HG02763 (cell line): ENCODE results near the gene WASHC3.
"Not testable (repeated sequence)": the region's sequence is repeated elsewhere in the genome, so short reads cannot be mapped to it uniquely, and the experiment has no call there.

Experiments
- ATAC-seq: cut with Tn5 transposase; IDR thresholded peaks from one replicate; pipeline ENCODE4 v1.9.1; 2021; ENCODE audit warnings: mild to moderate bottlenecking, moderate library complexity; ENCODE audit not compliant: unreplicated experiment

Gene WASHC3

GRCh38 chr12:102051431-102051965 is 10.3 kb downstream of the WASHC3 start:
- no peak for ATAC-seq

DNA sequence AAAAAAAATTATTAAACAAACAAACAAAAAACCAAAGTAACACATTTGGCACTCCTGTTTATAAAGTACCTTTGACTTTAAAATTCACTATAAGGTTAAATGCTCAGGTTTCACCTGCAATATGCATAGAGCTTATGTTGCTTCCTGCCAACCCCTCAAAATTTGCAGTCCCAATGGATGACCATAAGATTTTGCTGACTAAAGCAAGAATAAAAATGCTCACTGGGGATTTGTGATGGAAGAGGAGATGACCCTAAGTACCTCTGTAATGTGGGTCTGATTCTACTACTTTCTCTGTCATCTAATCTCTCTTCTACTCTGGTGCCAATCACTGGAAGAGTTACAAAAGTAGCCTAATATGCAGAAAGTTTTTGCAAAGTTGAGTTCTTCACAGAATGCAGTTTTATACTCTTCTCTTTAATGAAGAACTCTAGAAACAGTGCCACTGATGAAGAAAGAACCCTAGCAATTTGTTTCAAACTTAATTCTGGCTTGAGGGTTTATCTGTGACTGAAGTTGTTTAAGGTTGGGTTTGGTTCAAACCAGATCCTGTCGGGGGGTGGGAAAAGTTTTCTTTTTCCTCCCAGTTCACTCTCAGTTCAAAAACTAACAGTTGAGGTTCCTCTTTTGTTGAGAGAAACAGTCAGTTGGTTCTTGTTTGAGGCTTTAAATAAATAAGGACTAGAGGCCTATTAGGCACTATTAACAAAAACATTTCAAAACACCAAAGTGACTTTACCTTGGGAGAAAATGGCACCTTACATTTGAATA is 10.9 kb downstream of the WASHC3 start:
- ATAC-seq: no peak

DNA sequence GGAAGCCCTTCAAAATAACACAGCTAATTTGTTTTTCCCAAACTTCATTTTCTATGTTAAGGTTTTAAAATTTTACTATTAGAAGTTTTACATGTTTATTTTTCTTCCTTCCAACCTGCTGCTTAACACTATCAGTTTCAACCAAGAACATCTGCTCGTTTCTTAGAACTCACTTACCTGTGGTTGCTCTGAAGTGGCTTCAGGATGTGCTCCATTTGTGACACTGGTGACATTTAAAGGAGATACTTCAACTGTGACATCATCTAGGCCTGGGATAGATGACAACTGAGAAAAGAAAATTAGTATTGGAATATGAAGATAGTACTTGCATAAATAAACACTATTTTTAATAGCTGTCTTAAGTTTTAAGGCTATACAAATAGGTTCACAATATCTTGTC is 17.9 kb downstream of the WASHC3 start:
- peak; percentile 90 for ATAC-seq

DNA sequence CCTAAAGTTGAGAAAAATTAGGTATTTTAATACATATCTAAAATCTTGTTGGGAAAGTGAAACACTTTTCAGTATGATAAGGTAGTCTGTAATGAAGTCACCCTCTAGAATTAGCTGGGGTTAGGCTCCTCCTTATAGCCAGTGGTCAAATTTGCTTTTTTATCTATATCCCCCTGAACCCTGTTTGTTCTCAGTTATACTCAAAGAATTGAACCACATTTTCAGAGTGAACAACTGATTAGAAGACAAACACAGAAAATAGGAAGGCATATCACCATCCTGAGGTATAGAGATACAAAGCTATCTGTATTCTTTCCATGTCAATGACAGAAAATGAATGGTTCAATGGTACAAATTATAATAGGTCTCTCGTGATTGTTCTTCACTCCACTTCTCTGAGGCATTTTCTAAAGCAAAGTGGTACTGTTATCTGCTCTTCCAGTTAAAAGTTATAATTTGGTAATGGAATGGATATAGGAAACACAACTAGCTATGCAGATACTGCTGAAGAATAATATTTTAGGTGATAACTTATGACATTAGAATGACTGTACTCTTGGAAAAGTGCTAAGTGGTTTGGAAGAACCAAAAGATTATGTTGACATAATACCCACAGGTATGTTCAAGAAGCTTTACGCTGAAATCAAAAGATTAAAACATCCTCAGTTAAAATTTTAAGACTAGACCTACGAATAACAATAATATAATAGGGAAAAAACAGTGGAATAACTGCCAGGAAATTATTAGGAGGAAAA is 27.6 kb downstream of the WASHC3 start:
- no peak for ATAC-seq

DNA sequence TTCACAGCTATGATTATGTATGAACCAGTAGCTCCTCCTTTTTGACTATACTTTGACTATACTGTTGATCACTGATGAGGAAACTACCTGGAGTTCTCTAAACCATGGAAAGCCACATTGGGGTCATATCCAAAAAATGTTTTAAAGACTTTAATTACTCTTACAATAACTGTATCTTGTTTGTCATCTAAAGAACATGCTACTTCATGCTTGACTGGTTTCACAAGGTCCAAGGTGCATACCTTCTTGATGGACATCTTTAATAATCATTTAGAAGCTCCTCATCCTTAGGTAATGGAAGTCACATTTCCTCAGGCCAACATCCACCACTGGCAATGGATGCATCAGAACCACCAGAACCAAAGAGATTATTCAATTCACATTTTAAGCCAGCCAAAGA is 29.9 kb downstream of the WASHC3 start:
- ATAC-seq: no peak

- no peak for ATAC-seq
These were observed 32.6 kb downstream of the WASHC3 start for GRCh38 chr12:102029141-102029540.

- no peak for ATAC-seq
These were observed 35.1 kb downstream of the WASHC3 start for GRCh38 chr12:102026728-102027127.

GRCh38 chr12:102024765-102025164 is 37.0 kb downstream of the WASHC3 start:
- no peak for ATAC-seq

GRCh38 chr12:102023343-102023930 is 38.4 kb downstream of the WASHC3 start:
- ATAC-seq: no peak

DNA sequence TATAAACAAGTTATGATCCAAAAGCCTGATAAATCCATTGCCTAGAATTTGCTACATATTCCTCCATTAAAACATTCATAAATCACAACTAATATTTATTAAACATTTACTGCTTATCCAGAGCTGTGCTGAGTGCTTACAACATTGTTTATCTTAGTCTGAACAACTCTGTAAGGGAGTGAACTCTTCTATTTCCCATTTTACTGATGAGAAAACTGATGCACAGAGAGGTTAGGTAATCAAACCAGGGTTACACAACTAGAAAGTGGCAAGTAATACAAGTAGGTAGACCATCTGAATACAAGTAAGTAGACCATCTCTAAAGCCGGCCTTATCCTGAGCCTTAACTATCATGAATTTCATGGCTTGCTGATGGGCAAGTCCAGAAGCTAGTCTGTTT is 39.5 kb downstream of the WASHC3 start:
- ATAC-seq: no peak

GRCh38 chr12:102021540-102022246 is 40.1 kb downstream of the WASHC3 start:
- no peak for ATAC-seq

GRCh38 chr12:102018607-102019006 is 43.2 kb downstream of the WASHC3 start:
- not testable (repeated sequence) for ATAC-seq

DNA sequence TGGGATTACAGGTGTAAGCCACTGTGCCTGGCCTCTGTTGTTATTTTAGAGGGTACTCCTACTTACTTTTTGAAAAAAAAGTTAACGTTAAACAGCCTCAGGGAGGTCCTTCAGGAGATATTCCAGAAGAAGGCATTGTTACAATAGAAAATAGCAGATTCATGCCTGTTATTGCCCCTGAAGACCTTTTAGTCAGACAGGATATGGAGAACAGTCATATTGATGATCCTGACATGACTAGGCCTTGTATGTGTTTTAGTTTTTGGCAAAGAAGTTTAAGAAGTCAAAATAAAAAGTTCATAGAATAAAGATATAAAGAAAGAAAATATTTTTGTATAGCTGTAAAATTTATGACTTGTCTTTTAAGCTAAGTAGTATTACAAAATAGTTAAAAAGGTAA is 45.3 kb downstream of the WASHC3 start:
- no peak for ATAC-seq

GRCh38 chr12:102010265-102010994 is 51.4 kb downstream of the WASHC3 start:
- ATAC-seq: peak; percentile 91

DNA sequence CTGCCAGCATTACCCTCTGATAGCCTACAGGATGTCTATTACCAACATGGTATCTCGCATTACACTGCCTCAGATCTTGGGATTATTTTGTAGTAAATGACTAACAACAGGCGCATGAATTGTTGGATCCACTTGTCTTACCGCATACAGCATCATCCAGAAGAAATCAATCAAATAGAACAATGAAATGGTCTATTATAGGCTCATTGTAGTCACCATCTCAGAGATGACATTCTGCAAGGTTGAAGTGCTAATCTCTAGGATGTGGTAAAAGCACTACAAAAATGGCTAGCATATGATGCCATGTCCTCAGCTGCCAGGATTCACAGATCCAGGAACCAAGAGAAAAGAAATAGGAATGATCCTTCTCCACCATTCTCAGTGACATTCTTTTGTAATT is 52.0 kb downstream of the WASHC3 start:
- ATAC-seq: no peak

- ATAC-seq: no peak
These were observed 53.1 kb downstream of the WASHC3 start for GRCh38 chr12:102008615-102009126.

GRCh38 chr12:102005256-102005655 is 56.5 kb downstream of the WASHC3 start:
- no peak for ATAC-seq

DNA sequence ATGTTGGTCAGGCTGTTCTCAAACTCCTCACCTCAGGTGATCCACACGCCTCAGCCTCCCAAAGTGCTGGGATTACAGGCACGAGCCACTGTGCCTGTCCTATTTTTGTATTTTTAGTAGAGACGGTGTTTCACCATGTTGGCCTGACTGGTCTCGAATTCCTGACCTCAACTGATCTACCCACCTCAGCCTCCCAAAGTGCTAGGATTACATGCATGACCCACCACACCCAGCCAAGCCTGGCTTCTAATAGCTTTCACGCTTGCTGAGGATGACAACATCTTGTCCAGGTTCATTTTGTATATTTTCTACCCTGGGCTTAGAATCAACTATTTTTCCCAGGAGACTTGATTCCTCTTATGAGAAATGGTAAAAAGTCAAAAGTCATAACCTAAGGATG is 64.7 kb downstream of the WASHC3 start:
- no peak for ATAC-seq

- ATAC-seq: no peak
These were observed 66.1 kb downstream of the WASHC3 start for GRCh38 chr12:101995684-101996083.

DNA sequence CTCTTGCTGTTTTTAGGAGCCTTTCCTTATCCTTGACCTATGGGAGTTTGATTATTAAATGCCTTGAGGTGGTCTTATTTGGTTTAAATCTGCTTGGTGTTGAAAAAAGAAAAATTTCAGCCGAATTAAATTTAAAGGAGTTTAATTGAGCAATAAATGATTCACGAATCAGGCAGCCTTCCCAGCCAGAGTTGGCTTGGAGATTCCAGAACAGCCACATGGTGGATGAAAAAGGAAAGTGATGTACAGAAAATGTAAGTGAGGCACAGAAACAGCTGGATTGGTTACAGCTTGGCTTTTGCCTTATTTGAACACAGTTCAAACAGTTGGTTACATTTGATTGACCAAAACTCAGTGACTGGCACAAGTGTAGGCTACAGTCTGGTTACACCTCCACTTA is 69.7 kb downstream of the WASHC3 start:
- no peak for ATAC-seq
